ENCODE data around the gene C6orf120.

The C6orf120 gene

GRCh38 chr6:169659820-169660610 lies 41.9 kb upstream of the C6orf120 start:
- DNase-seq (ENCODE audit: low spot score): no peak
- ChIA-PET CTCF (no interaction called here), POLR2A (ENCODE audit: low non-redundant PET) (no interaction called here)
- no peak overlapping the region for H3K27ac ChIP-seq
- no peak for TF ChIP-seq CTCF (conservative IDR thresholded peaks at IDR 0.05; ENCODE audit: low read depth)

- ChIA-PET CTCF (no interaction called here), POLR2A (ENCODE audit: low non-redundant PET) (no interaction called here)
- no peak for DNase-seq (ENCODE audit: low spot score)
- no peak overlapping the region for H3K27ac ChIP-seq
- no peak for TF ChIP-seq CTCF (conservative IDR thresholded peaks at IDR 0.05; ENCODE audit: low read depth)
Measured at GRCh38 chr6:169660751-169661390, 41.1 kb upstream of the C6orf120 start.

DNA sequence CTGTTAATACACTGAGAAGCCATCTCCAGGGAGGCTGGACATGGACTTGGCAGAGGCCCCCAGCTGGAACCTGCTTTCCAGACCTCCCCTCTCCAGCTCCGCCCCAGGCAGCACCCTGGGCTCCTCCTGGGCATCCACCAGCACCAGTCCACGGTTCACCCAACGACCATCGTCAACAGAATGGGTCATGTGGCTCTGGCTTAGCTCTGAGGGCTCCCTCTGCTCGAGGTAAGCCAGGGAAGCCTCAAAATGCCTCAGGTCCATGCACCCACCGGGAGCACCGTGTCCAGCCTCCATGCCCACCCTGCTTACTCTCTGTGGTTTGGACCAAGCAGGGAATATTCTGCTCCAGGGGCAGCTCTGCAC lies 40.6 kb upstream of the C6orf120 start:
- DNase-seq (ENCODE audit: low spot score): no peak
- ChIA-PET POLR2A (ENCODE audit: low non-redundant PET) (no interaction called here), CTCF (no interaction called here)
- H3K27ac ChIP-seq: no peak overlapping the region
- no peak for TF ChIP-seq CTCF (conservative IDR thresholded peaks at IDR 0.05; ENCODE audit: low read depth)

DNA sequence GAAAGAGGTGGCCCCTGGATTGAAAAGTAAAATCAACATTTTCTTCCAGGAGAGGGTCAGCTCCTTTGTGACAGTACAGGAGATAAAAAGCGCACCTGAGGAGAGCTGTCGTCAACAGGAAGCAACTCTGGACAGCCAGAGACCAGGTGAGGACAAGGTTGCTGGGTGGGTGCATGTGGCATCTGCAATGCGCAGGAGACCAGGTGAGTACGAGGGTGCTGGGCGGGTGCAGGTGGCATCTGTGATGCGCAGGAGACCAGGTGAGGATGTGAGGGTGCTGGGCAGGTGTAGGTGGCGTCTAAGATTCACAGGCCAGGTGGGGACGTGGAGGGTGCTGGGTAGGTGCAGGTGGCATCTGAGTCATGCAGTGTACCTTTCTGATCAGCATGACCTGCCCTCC lies 38.5 kb upstream of the C6orf120 start:
- CTCF ChIA-PET: interaction anchor here (0.7 kb wide), 1 partner anchor 654 kb away, joined by 3 read pairs; no protein-coding TSS in a partner anchor
- no peak for DNase-seq (ENCODE audit: low spot score)
- POLR2A ChIA-PET (ENCODE audit: low non-redundant PET): no interaction called here
- H3K27ac ChIP-seq: no peak overlapping the region
- TF ChIP-seq CTCF (conservative IDR thresholded peaks at IDR 0.05; ENCODE audit: low read depth): no peak

GRCh38 chr6:169664227-169664626 lies 37.7 kb upstream of the C6orf120 start:
- H3K27ac ChIP-seq: no peak overlapping the region
- TF ChIP-seq CTCF (conservative IDR thresholded peaks at IDR 0.05; ENCODE audit: low read depth): no peak
- POLR2A ChIA-PET (ENCODE audit: low non-redundant PET): no interaction called here
- no peak for DNase-seq (ENCODE audit: low spot score)
- CTCF ChIA-PET: interaction anchor here (0.7 kb wide), 1 partner anchor 655 kb away, joined by 3 read pairs; no protein-coding TSS in a partner anchor

- POLR2A ChIA-PET (ENCODE audit: low non-redundant PET): no interaction called here
- no peak for TF ChIP-seq CTCF (conservative IDR thresholded peaks at IDR 0.05; ENCODE audit: low read depth)
- peak; percentile 23 for DNase-seq (ENCODE audit: low spot score)
- H3K27ac ChIP-seq: 0 out of 2 replicates have a peak overlapping the region, but pooled peaks have one; percentile 37
- CTCF ChIA-PET: no interaction called here
Measured at GRCh38 chr6:169665289-169665688, 36.6 kb upstream of the C6orf120 start.

All from RWPE1 (cell line).